GM10266 (cell line): ENCODE measurements around the gene AJAP1.
"Not testable (repeated sequence)": the region's sequence is repeated elsewhere in the genome, so short reads cannot be mapped to it uniquely, and the experiment has no call there.

Experiments used
- DNase-seq: peaks from one replicate; pipeline ENCODE4 v3.0.0; 2012; ENCODE audit errors: extremely low spot score
- CTCF ChIP-seq: IDR thresholded peaks from 2 replicates; pipeline ENCODE4 v1.5.1; 2012; ENCODE audit warnings: mild to moderate bottlenecking, low read depth; ENCODE audit not compliant: control insufficient read depth, insufficient read depth; ENCODE audit errors: missing control alignments

Gene AJAP1

GRCh38 chr1:4615138-4615470, 39.3 kb upstream of the AJAP1 start:
- no peak for TF ChIP-seq CTCF
- no peak for DNase-seq

- TF ChIP-seq CTCF: no peak
- no peak for DNase-seq
These were observed 38.9 kb upstream of the AJAP1 start for GRCh38 chr1:4615501-4615900.

- no peak for DNase-seq
- no peak for TF ChIP-seq CTCF
These were observed 37.5 kb upstream of the AJAP1 start for GRCh38 chr1:4616831-4617465.

GRCh38 chr1:4617506-4617905, 36.9 kb upstream of the AJAP1 start:
- no peak for DNase-seq
- no peak for TF ChIP-seq CTCF

GRCh38 chr1:4618827-4619226, 35.6 kb upstream of the AJAP1 start:
- not testable (repeated sequence) for DNase-seq

GRCh38 chr1:4621646-4622045, 32.8 kb upstream of the AJAP1 start:
- no peak for TF ChIP-seq CTCF
- no peak for DNase-seq

- TF ChIP-seq CTCF: no peak
- DNase-seq: no peak
These were observed 31.6 kb upstream of the AJAP1 start for GRCh38 chr1:4622821-4623220.

GRCh38 chr1:4624141-4624715, 30.2 kb upstream of the AJAP1 start:
- DNase-seq: no peak

More at GRCh38 chr1:4624141-4624715, 30.2 kb upstream of the AJAP1 start:
- TF ChIP-seq CTCF: no peak
